Measurements from ENCODE around the gene SLC25A48. TPM values are rescaled to one million over a fixed set of nuclear protein-coding genes. Genes with fewer than 3 reads are reported as not detected.

Gene SLC25A48
- polyA plus RNA-seq, 1 donor (not counting 4 experiments of a cell fraction or from before 2014, with no cell fraction given), result not detected

GRCh38 chr5:135826221-135826525 is 8.3 kb upstream of the SLC25A48 start:
- Histone ChIP-seq H3K27me3 (ENCODE audit: control insufficient read depth, extremely low read depth, insufficient read depth, low read length) (peaks cover 14% of the 10 kb centered on the region), H3K9ac (ENCODE audit: control insufficient read depth, extremely low read depth, insufficient read depth, low read length) (no peak overlapping the region), H3K79me2 (ENCODE audit: control insufficient read depth, insufficient read depth, low read length) (no peaks in the 10 kb centered on the region), H3K36me3 (ENCODE audit: control insufficient read depth in 2 of 2, extremely low read depth in 1 of 2, insufficient read depth in 2 of 2, low read length in 2 of 2) (no peaks in the 10 kb centered on the region), H3K9me3 (ENCODE audit: control insufficient read depth, low read depth, low read length) (no peaks in the 10 kb centered on the region), H2AFZ (ENCODE audit: control insufficient read depth, low read length) (no peak overlapping the region), H3K9me1 (ENCODE audit: control insufficient read depth, extremely low read depth, insufficient read depth, low read length) (no peaks in the 10 kb centered on the region), H3K4me1 (ENCODE audit: control insufficient read depth, extremely low read depth, insufficient read depth, low read length) (no peaks in the 10 kb centered on the region), H3K4me2 (ENCODE audit: control insufficient read depth, extremely low read depth, insufficient read depth, low read depth, low read length) (no peak overlapping the region), H3K27ac (ENCODE audit: control insufficient read depth, insufficient read depth, low read length) (no peak overlapping the region), H3K4me3 (ENCODE audit: control insufficient read depth in 2 of 3, extremely low read depth in 1 of 3, insufficient read depth in 2 of 3, low read depth in 1 of 3, low read length in 3 of 3) (no peak overlapping the region), H4K20me1 (ENCODE audit: control insufficient read depth, extremely low read depth, insufficient read depth, low read length) (no peaks in the 10 kb centered on the region)
- DNase-seq (ENCODE audit: low read depth, low spot score) (no peak), FAIRE-seq (no peak)
- TF ChIP-seq CTCF (optimal IDR thresholded peaks at IDR 0.05 in 1 of 3, IDR thresholded peaks at IDR 0.05 in 1 of 3, conservative IDR thresholded peaks at IDR 0.05 in 1 of 3; ENCODE audit: extremely low read depth in 1 of 3, insufficient read depth in 2 of 3, low read length in 3 of 3) (no peak), EZH2 (IDR thresholded peaks at IDR 0.05; ENCODE audit: low read length) (no peak)
- dilution Hi-C loops (cut with MboI; ENCODE audit: extremely low pct_ligation_motif_present, low sequenced_read_pairs), result loop anchor here (25.0 kb wide), 1 partner anchor 364 kb away; the partner anchor contains the start of gene TIFAB

GRCh38 chr5:135826994-135827671 is 7.3 kb upstream of the SLC25A48 start:
- TF ChIP-seq EZH2 (IDR thresholded peaks at IDR 0.05; ENCODE audit: low read length) (no peak), CTCF (optimal IDR thresholded peaks at IDR 0.05 in 1 of 3, IDR thresholded peaks at IDR 0.05 in 1 of 3, conservative IDR thresholded peaks at IDR 0.05 in 1 of 3; ENCODE audit: extremely low read depth in 1 of 3, insufficient read depth in 2 of 3, low read length in 3 of 3) (no peak)
- FAIRE-seq, result no peak
- no peaks in the 10 kb centered on the region for H3K36me3 ChIP-seq (ENCODE audit: control insufficient read depth in 2 of 2, extremely low read depth in 1 of 2, insufficient read depth in 2 of 2, low read length in 2 of 2)

More at GRCh38 chr5:135826994-135827671, 7.3 kb upstream of the SLC25A48 start:
- H3K4me3 ChIP-seq (ENCODE audit: control insufficient read depth in 2 of 3, extremely low read depth in 1 of 3, insufficient read depth in 2 of 3, low read depth in 1 of 3, low read length in 3 of 3), result no peak overlapping the region
- H3K9me3 ChIP-seq (ENCODE audit: control insufficient read depth, low read depth, low read length), result no peaks in the 10 kb centered on the region
- no peak overlapping the region for H3K27ac ChIP-seq (ENCODE audit: control insufficient read depth, insufficient read depth, low read length)
- dilution Hi-C loops (cut with MboI; ENCODE audit: extremely low pct_ligation_motif_present, low sequenced_read_pairs), result loop anchor here (25.0 kb wide), 1 partner anchor 365 kb away; the partner anchor contains the start of gene TIFAB
- no peaks in the 10 kb centered on the region for H3K4me1 ChIP-seq (ENCODE audit: control insufficient read depth, extremely low read depth, insufficient read depth, low read length)
- no peak overlapping the region for H3K4me2 ChIP-seq (ENCODE audit: control insufficient read depth, extremely low read depth, insufficient read depth, low read depth, low read length)
- H3K9ac ChIP-seq (ENCODE audit: control insufficient read depth, extremely low read depth, insufficient read depth, low read length), result no peak overlapping the region
- no peaks in the 10 kb centered on the region for H3K79me2 ChIP-seq (ENCODE audit: control insufficient read depth, insufficient read depth, low read length)
- no peak overlapping the region for H2AFZ ChIP-seq (ENCODE audit: control insufficient read depth, low read length)
- no peak for DNase-seq (ENCODE audit: low read depth, low spot score)
- peaks cover 14% of the 10 kb centered on the region for H3K27me3 ChIP-seq (ENCODE audit: control insufficient read depth, extremely low read depth, insufficient read depth, low read length)
- no peaks in the 10 kb centered on the region for H3K9me1 ChIP-seq (ENCODE audit: control insufficient read depth, extremely low read depth, insufficient read depth, low read length)
- no peaks in the 10 kb centered on the region for H4K20me1 ChIP-seq (ENCODE audit: control insufficient read depth, extremely low read depth, insufficient read depth, low read length)

Data from keratinocyte (primary cell).